K562 (cell line): Measurements from ENCODE around the gene RNF31. TPM values are rescaled to one million over a fixed set of nuclear protein-coding genes. Genes with fewer than 3 reads are reported as not detected.

ENCODE experiments used
- ATAC-seq: fragments of 200-7000 bp; cut with Tn5 transposase; 3 replicates; pipeline ENCODE4 v1.9.1; 2020; ENCODE audit warnings: moderate library complexity
- BruUV-seq: library from RNA; stranded (reverse); fragments of 400-500 nt; replicated peaks from 2 replicates; lab custom pipeline; 2021; lab: Mats Ljungman, UMichigan
- CTCF ChIA-PET: fragments of 300-600 bp; formaldehyde crosslinking; extraction: SDS; loops from one replicate; lab custom pipeline; 2021; ENCODE audit warnings: low intra/inter-chr PET ratio; lab: Yijun Ruan, JAX
- POLR2A ChIA-PET: fragments of 300-600, 350-650 bp; sonication (Branson Sonifier 250); formaldehyde crosslinking; extraction: SDS; loops from one replicate; lab custom pipeline; 2021; ENCODE audit warnings: antibody characterized with exemption, inconsistent platforms; lab: Yijun Ruan, JAX
- DNase-seq, 4 experiments: peaks; one replicate each; pipeline versions ENCODE4 v3.0.0 to v3.0.0-alpha.2; 2011 to 2018; ENCODE audit warnings: low spot score in 3 of 4, mixed read lengths in 3 of 4; ENCODE audit errors: extremely low read depth in 1 of 4
- FAIRE-seq: peaks from 2 replicates; lab custom pipeline; 2011; peaks lifted over from hg19 to GRCh38; lab: Jason Lieb, UNC
- H2AFZ ChIP-seq: 2 replicates; pipeline ENCODE4 v1.6.0; 2011; ENCODE audit warnings: low read depth, low read length, control low read depth, inconsistent platforms
- H3K27ac ChIP-seq: fragments of 200-600 bp; 3 replicates; pipeline ENCODE4 v1.8.0; 2011; ENCODE audit warnings: low read depth, mild to moderate bottlenecking, control low read depth, inconsistent platforms, low read length, moderate library complexity, mixed read lengths; ENCODE audit errors: extremely low read depth
- H3K27me3 ChIP-seq, 2 experiments: fragments of 300-600 bp in 1 of 2; 2 replicates in 1 of 2; 3 replicates in 1 of 2; pipeline versions ENCODE4 v1.6.0 to v1.8.0; 2011; ENCODE audit warnings: inconsistent platforms in 2 of 2, low read length in 2 of 2, mild to moderate bottlenecking in 1 of 2, mixed read lengths in 1 of 2, moderate library complexity in 1 of 2; ENCODE audit not compliant: control insufficient read depth in 2 of 2, insufficient read depth in 2 of 2
- H3K36me3 ChIP-seq: fragments of 300-600 bp; 3 replicates; pipeline ENCODE4 v1.8.0; 2011; ENCODE audit warnings: mild to moderate bottlenecking, low read length, inconsistent platforms; ENCODE audit not compliant: control insufficient read depth, insufficient read depth
- H3K4me1 ChIP-seq, 2 experiments: fragments of 200-600 bp in 1 of 2; replicated peaks in 1 of 2; 2 replicates in 1 of 2; 3 replicates in 1 of 2; pipeline versions ENCODE4 v1.5.1 to v1.8.0; 2011; ENCODE audit warnings: inconsistent platforms in 2 of 2, low read length in 2 of 2, mild to moderate bottlenecking in 1 of 2, mixed read lengths in 1 of 2, moderate library complexity in 1 of 2; ENCODE audit not compliant: control insufficient read depth in 2 of 2, insufficient read depth in 2 of 2
- H3K4me2 ChIP-seq: 2 replicates; pipeline ENCODE4 v1.6.1; 2011; ENCODE audit warnings: low read length, control low read depth, inconsistent platforms, mixed read lengths; ENCODE audit not compliant: insufficient read depth
- H3K4me3 ChIP-seq: fragments of 200-600 bp; sonication (generic), shearing (Covaris generic); 2 replicates; pipeline ENCODE4 v1.5.1; 2016; ENCODE audit warnings: control low read depth, inconsistent platforms
- H3K79me2 ChIP-seq: fragments of 200-600 bp; 3 replicates; pipeline ENCODE4 v1.8.0; 2011; ENCODE audit warnings: low read length, inconsistent platforms; ENCODE audit not compliant: control insufficient read depth, insufficient read depth
- H3K9ac ChIP-seq, 2 experiments: 2 replicates each; pipeline versions ENCODE4 v1.6.0 to v1.6.1; 2011; ENCODE audit warnings: low read depth in 2 of 2, low read length in 2 of 2, control low read depth in 1 of 2, inconsistent platforms in 1 of 2, mild to moderate bottlenecking in 1 of 2, mixed read lengths in 1 of 2; ENCODE audit not compliant: insufficient read depth in 1 of 2
- H3K9me1 ChIP-seq: one replicate; pipeline ENCODE4 v1.6.0; 2011; ENCODE audit warnings: inconsistent platforms, mild to moderate bottlenecking, low read length, moderate library complexity; ENCODE audit not compliant: control insufficient read depth, insufficient read depth
- H3K9me3 ChIP-seq: replicated peaks from 2 replicates; pipeline ENCODE4 v1.5.1; 2011; ENCODE audit warnings: low read depth, low read length, inconsistent platforms; ENCODE audit not compliant: control insufficient read depth, insufficient read depth
- H4K20me1 ChIP-seq: replicated peaks from 2 replicates; pipeline ENCODE4 v1.6.1; 2011; ENCODE audit warnings: low read length, inconsistent platforms, mixed read lengths; ENCODE audit not compliant: control insufficient read depth, insufficient read depth
- BACH1 ChIP-seq: fragments of 200-800 bp; sonication (Bioruptor generic); IDR thresholded peaks from 2 replicates; pipeline ENCODE4 v1.6.1; 2016; ENCODE audit warnings: missing genetic modification characterization, missing compliant biosample characterization
- DDX20 ChIP-seq: fragments of 450-650 bp; IDR thresholded peaks from 2 replicates; pipeline ENCODE4 v1.6.1; 2016; ENCODE audit warnings: missing genetic modification characterization, low read depth, mild to moderate bottlenecking, missing compliant biosample characterization, moderate library complexity
- FOSL1 ChIP-seq: fragments of 200-800 bp; sonication (Bioruptor generic); conservative IDR thresholded peaks from 2 replicates; pipeline ENCODE4 v1.6.1; 2016; ENCODE audit warnings: missing genetic modification characterization, missing compliant biosample characterization
- GABPA ChIP-seq: fragments of 200-800 bp; sonication (Bioruptor generic); conservative IDR thresholded peaks from 2 replicates; pipeline ENCODE4 v1.6.1; 2016; ENCODE audit warnings: low read depth, missing genetic modification characterization, missing compliant biosample characterization
- LARP7 ChIP-seq: fragments of 450-650 bp; IDR thresholded peaks from 2 replicates; pipeline ENCODE4 v1.6.1; 2016
- MYBL2 ChIP-seq, 2 experiments: fragments of 450-650 bp in 1 of 2; sonication (generic) in 1 of 2; formaldehyde crosslinking in 1 of 2; IDR thresholded peaks; 2 replicates each; pipeline versions ENCODE4 v1.6.1 to v1.8.1; 2017 to 2022; ENCODE audit warnings: borderline replicate concordance in 1 of 2, inconsistent platforms in 1 of 2, low read depth in 1 of 2, mild to moderate bottlenecking in 1 of 2, missing genetic modification reagents in 1 of 2, moderate library complexity in 1 of 2
- SRSF3 ChIP-seq: fragments of 200-400 bp; formaldehyde crosslinking; IDR thresholded peaks from 2 replicates; pipeline ENCODE4 v1.6.1; 2016; ENCODE audit warnings: mild to moderate bottlenecking, low read length, moderate library complexity; ENCODE audit not compliant: insufficient read depth
- ZBTB8A ChIP-seq: fragments of 450-650 bp; IDR thresholded peaks from 2 replicates; pipeline ENCODE4 v1.6.1; 2018; ENCODE audit warnings: mild to moderate bottlenecking, moderate library complexity; ENCODE audit not compliant: partially characterized antibody
- ZNF445 ChIP-seq: fragments of 250-450 bp; sonication (Bioruptor Pico); IDR thresholded peaks from 2 replicates; pipeline ENCODE4 v1.4.0; 2020; ENCODE audit warnings: low read depth, mild to moderate bottlenecking, moderate library complexity
- ZNF830 ChIP-seq: fragments of 250-450 bp; sonication (Bioruptor Pico); IDR thresholded peaks from 2 replicates; pipeline ENCODE4 v1.5.0; 2021; ENCODE audit warnings: mild to moderate bottlenecking
- WGBS: fragments of 100-300 bp; shearing (Covaris generic); methylation state at CpG from one replicate; pipeline ENCODE4 v1.1.6; 2016; ENCODE audit warnings: low coverage, mixed read lengths; ENCODE audit not compliant: insufficient coverage; ENCODE audit errors: missing lambda C conversion rate; 5-methylcytosine and 5-hydroxymethylcytosine counted together
- in situ Hi-C: fragments of 300-500 bp; cut with MboI; formaldehyde crosslinking; loops from 4 replicates; pipeline ENCODE4 v1.15.0; 2018; ENCODE audit warnings: inconsistent platforms, mixed read lengths
- intact Hi-C: fragments of 100-400 bp; cut with micrococcal nuclease; formaldehyde crosslinking; loops from 2 replicates; pipeline ENCODE4 v1.14.2; 2022
- polyA plus RNA-seq, 8 experiments: library from polyadenylated mRNA; depleted of rRNA in 4 of 8; stranded (reverse) in 5 of 8; unstranded in 3 of 8; fragments of >200 nt; fragmentation: Nextera tagmentation in 2 of 8; fragmentation: Illumina TruSeq in 1 of 8; extraction: Ambion mirVana in 2 of 8; extraction: Trizol in 1 of 8; gene quantifications; 2 replicates each; pipeline versions ENCODE4 v1.2.1 to v1.2.3, GENCODE V29; 2011 to 2014; ENCODE audit warnings: inconsistent platforms in 1 of 8, missing spikeins in 1 of 8
- total RNA-seq, 7 experiments: library from RNA; depleted of rRNA in 6 of 7; stranded (reverse); fragments of >200 nt in 6 of 7; fragmentation: Illumina TruSeq in 2 of 7; extraction: Trizol in 2 of 7; gene quantifications; 2 replicates each; pipeline versions ENCODE4 v1.2.1 to v1.2.3, GENCODE V29; 2011 to 2021; ENCODE audit warnings: low replicate concordance in 1 of 7
- TF ChIP-seq, protein P1 (sequence below): fragments of 450-650 bp; conservative IDR thresholded peaks from 2 replicates; pipeline ENCODE4 v1.6.1; 2016; ENCODE audit warnings: missing genetic modification characterization, low read depth, mild to moderate bottlenecking, control low read depth, missing compliant biosample characterization
- TF ChIP-seq, protein P2 (sequence below): fragments of 150-350 bp; conservative IDR thresholded peaks from 2 replicates; pipeline ENCODE4 v1.6.1; 2014; ENCODE audit warnings: low read length
- TF ChIP-seq, protein P3 (sequence below): fragments of 200-800 bp; sonication (Bioruptor generic); IDR thresholded peaks from 2 replicates; pipeline ENCODE4 v1.6.1; 2016; ENCODE audit warnings: missing genetic modification characterization, missing compliant biosample characterization

RNF31 gene
- total and polyA plus RNA-seq, 9 of the 15 experiments (the other 6 are each of a cell fraction or from before 2014, with no cell fraction given) = 3.1 to 47.6 (median 19.1) TPM

DNA sequence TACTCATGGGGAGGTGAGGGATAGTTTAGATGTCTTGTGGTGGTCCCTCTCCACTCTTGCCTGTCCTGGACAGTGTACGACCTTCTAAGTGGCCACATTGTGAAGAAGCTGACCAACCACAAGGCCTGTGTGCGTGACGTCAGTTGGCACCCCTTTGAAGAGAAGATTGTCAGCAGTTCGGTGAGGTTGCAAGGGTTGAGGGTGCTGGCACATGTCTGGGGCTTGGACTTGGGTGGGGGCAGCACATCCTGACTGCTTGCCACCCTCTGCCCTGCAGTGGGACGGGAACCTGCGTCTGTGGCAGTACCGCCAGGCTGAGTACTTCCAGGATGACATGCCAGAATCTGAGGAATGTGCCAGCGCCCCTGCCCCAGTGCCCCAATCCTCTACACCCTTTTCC, 24.4 kb upstream of the RNF31 start:
- Histone ChIP-seq H3K27ac (no peak overlapping the region; the same call in 2 of the 3 replicates), H3K4me2 (no peak overlapping the region)
- TF ChIP-seq LARP7 = no peak
- TF ChIP-seq, protein P1, sequence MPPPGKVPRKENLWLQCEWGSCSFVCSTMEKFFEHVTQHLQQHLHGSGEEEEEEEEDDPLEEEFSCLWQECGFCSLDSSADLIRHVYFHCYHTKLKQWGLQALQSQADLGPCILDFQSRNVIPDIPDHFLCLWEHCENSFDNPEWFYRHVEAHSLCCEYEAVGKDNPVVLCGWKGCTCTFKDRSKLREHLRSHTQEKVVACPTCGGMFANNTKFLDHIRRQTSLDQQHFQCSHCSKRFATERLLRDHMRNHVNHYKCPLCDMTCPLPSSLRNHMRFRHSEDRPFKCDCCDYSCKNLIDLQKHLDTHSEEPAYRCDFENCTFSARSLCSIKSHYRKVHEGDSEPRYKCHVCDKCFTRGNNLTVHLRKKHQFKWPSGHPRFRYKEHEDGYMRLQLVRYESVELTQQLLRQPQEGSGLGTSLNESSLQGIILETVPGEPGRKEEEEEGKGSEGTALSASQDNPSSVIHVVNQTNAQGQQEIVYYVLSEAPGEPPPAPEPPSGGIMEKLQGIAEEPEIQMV (tag) = no peak
- TF ChIP-seq BACH1 (tag) = no peak
- no peak for TF ChIP-seq MYBL2 (IDR thresholded peaks at IDR 0.05; ENCODE audit: low read depth)
- TF ChIP-seq MYBL2 (CRISPR knock-in tag; IDR thresholded peaks at IDR 0.05; ENCODE audit: borderline replicate concordance) = no peak
- TF ChIP-seq GABPA (tag) = no peak
- TF ChIP-seq ZBTB8A = no peak
- no peak for TF ChIP-seq DDX20 (tag)
- TF ChIP-seq ZNF830 (CRISPR knock-in tag) = no peak
- TF ChIP-seq FOSL1 (tag) = no peak
- no peak for TF ChIP-seq SRSF3
- no peak for TF ChIP-seq ZNF445
- TF ChIP-seq, protein P2, sequence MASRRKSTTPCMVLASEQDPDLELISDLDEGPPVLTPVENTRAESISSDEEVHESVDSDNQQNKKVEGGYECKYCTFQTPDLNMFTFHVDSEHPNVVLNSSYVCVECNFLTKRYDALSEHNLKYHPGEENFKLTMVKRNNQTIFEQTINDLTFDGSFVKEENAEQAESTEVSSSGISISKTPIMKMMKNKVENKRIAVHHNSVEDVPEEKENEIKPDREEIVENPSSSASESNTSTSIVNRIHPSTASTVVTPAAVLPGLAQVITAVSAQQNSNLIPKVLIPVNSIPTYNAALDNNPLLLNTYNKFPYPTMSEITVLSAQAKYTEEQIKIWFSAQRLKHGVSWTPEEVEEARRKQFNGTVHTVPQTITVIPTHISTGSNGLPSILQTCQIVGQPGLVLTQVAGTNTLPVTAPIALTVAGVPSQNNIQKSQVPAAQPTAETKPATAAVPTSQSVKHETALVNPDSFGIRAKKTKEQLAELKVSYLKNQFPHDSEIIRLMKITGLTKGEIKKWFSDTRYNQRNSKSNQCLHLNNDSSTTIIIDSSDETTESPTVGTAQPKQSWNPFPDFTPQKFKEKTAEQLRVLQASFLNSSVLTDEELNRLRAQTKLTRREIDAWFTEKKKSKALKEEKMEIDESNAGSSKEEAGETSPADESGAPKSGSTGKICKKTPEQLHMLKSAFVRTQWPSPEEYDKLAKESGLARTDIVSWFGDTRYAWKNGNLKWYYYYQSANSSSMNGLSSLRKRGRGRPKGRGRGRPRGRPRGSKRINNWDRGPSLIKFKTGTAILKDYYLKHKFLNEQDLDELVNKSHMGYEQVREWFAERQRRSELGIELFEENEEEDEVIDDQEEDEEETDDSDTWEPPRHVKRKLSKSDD = no peak
- TF ChIP-seq, protein P3, sequence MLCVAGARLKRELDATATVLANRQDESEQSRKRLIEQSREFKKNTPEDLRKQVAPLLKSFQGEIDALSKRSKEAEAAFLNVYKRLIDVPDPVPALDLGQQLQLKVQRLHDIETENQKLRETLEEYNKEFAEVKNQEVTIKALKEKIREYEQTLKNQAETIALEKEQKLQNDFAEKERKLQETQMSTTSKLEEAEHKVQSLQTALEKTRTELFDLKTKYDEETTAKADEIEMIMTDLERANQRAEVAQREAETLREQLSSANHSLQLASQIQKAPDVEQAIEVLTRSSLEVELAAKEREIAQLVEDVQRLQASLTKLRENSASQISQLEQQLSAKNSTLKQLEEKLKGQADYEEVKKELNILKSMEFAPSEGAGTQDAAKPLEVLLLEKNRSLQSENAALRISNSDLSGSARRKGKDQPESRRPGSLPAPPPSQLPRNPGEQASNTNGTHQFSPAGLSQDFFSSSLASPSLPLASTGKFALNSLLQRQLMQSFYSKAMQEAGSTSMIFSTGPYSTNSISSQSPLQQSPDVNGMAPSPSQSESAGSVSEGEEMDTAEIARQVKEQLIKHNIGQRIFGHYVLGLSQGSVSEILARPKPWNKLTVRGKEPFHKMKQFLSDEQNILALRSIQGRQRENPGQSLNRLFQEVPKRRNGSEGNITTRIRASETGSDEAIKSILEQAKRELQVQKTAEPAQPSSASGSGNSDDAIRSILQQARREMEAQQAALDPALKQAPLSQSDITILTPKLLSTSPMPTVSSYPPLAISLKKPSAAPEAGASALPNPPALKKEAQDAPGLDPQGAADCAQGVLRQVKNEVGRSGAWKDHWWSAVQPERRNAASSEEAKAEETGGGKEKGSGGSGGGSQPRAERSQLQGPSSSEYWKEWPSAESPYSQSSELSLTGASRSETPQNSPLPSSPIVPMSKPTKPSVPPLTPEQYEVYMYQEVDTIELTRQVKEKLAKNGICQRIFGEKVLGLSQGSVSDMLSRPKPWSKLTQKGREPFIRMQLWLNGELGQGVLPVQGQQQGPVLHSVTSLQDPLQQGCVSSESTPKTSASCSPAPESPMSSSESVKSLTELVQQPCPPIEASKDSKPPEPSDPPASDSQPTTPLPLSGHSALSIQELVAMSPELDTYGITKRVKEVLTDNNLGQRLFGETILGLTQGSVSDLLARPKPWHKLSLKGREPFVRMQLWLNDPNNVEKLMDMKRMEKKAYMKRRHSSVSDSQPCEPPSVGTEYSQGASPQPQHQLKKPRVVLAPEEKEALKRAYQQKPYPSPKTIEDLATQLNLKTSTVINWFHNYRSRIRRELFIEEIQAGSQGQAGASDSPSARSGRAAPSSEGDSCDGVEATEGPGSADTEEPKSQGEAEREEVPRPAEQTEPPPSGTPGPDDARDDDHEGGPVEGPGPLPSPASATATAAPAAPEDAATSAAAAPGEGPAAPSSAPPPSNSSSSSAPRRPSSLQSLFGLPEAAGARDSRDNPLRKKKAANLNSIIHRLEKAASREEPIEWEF (CRISPR knock-in tag) = no peak

More for the DNA sequence above, 24.4 kb upstream of the RNF31 start:
- no peaks in the 10 kb centered on the region for H3K27me3 ChIP-seq
- ChIA-PET POLR2A (interaction anchor here (1.5 kb wide), 1 partner anchor 18 kb away, joined by 3 read pairs; the partner anchor contains the start of gene EMC9), CTCF (no interaction called here)
- WGBS = 88% methylated on average over 6 of the region's 8 CpGs
- H3K9me1 ChIP-seq = no peaks in the 10 kb centered on the region
- H2AFZ ChIP-seq = no peak overlapping the region
- H3K9ac ChIP-seq = peak overlapping the region in 1 of 2 experiments; percentile 76; a peak in 2 of 4 replicates
- H3K36me3 ChIP-seq = peaks cover 46% of the 10 kb centered on the region; the same call in 2 of the 3 replicates
- intact Hi-C loops = no loop called here
- FAIRE-seq = no peak
- H3K4me1 ChIP-seq = peaks cover 6 to 12% of the 10 kb centered on the region in 2 experiments; a peak in 4 of 5 replicates
- no TSS peak for BruUV-seq
- no peaks in the 10 kb centered on the region for H3K79me2 ChIP-seq
- H4K20me1 ChIP-seq = no peaks in the 10 kb centered on the region
- in situ Hi-C loops = no loop called here
- DNase-seq = no peak
- H3K9me3 ChIP-seq = no peaks in the 10 kb centered on the region
- no peak; the same call in 2 of the 3 replicates for ATAC-seq
- H3K4me3 ChIP-seq = no peak overlapping the region
